ENCODE data around the gene GALNT15.
A peak's percentile ranks its signal among the peaks of the same experiment; 100 is the strongest.

The GALNT15 gene

GRCh38 chr3:16188071-16188470 is 13.6 kb downstream of the GALNT15 start:
- no peaks in the 10 kb centered on the region for H3K36me3 ChIP-seq (ENCODE audit: low read depth)
- H3K4me3 ChIP-seq (ENCODE audit: severe bottlenecking), result no peak overlapping the region
- H3K27ac ChIP-seq (ENCODE audit: poor library complexity, severe bottlenecking), result no peak overlapping the region
- DNase-seq (ENCODE audit: low spot score) (no peak), ATAC-seq (ENCODE audit: low read depth) (no peak)
- TF ChIP-seq CTCF (IDR thresholded peaks at IDR 0.05; ENCODE audit: poor library complexity, severe bottlenecking), result no peak
- H3K4me1 ChIP-seq (ENCODE audit: insufficient read depth, poor library complexity, severe bottlenecking), result no peaks in the 10 kb centered on the region
- H3K27me3 ChIP-seq (ENCODE audit: insufficient read depth, poor library complexity, severe bottlenecking), result no peaks in the 10 kb centered on the region
- H3K9me3 ChIP-seq (ENCODE audit: severe bottlenecking), result no peaks in the 10 kb centered on the region

GRCh38 chr3:16189201-16189600 is 14.7 kb downstream of the GALNT15 start:
- no peak overlapping the region for H3K27ac ChIP-seq (ENCODE audit: poor library complexity, severe bottlenecking)
- H3K4me3 ChIP-seq (ENCODE audit: severe bottlenecking), result no peak overlapping the region
- no peaks in the 10 kb centered on the region for H3K4me1 ChIP-seq (ENCODE audit: insufficient read depth, poor library complexity, severe bottlenecking)
- no peaks in the 10 kb centered on the region for H3K9me3 ChIP-seq (ENCODE audit: severe bottlenecking)
- no peak for TF ChIP-seq CTCF (IDR thresholded peaks at IDR 0.05; ENCODE audit: poor library complexity, severe bottlenecking)
- ATAC-seq (ENCODE audit: low read depth) (peak; percentile 21; the same call in 1 of the 3 replicates), DNase-seq (ENCODE audit: low spot score) (no peak)
- H3K36me3 ChIP-seq (ENCODE audit: low read depth), result no peaks in the 10 kb centered on the region
- H3K27me3 ChIP-seq (ENCODE audit: insufficient read depth, poor library complexity, severe bottlenecking), result no peaks in the 10 kb centered on the region

GRCh38 chr3:16190704-16191103 is 16.2 kb downstream of the GALNT15 start:
- no peaks in the 10 kb centered on the region for H3K4me1 ChIP-seq (ENCODE audit: insufficient read depth, poor library complexity, severe bottlenecking)
- H3K9me3 ChIP-seq (ENCODE audit: severe bottlenecking), result no peaks in the 10 kb centered on the region
- no peak overlapping the region for H3K4me3 ChIP-seq (ENCODE audit: severe bottlenecking)
- H3K36me3 ChIP-seq (ENCODE audit: low read depth), result no peaks in the 10 kb centered on the region
- ATAC-seq (ENCODE audit: low read depth) (no peak), DNase-seq (ENCODE audit: low spot score) (no peak)
- H3K27ac ChIP-seq (ENCODE audit: poor library complexity, severe bottlenecking), result no peak overlapping the region
- H3K27me3 ChIP-seq (ENCODE audit: insufficient read depth, poor library complexity, severe bottlenecking), result no peaks in the 10 kb centered on the region
- no peak for TF ChIP-seq CTCF (IDR thresholded peaks at IDR 0.05; ENCODE audit: poor library complexity, severe bottlenecking)

- Histone ChIP-seq H3K9me3 (ENCODE audit: severe bottlenecking) (no peaks in the 10 kb centered on the region), H3K4me1 (ENCODE audit: insufficient read depth, poor library complexity, severe bottlenecking) (no peaks in the 10 kb centered on the region)
- ATAC-seq (ENCODE audit: low read depth), result no peak
Measured at GRCh38 chr3:16191591-16191990, 17.1 kb downstream of the GALNT15 start.

More at GRCh38 chr3:16191591-16191990, 17.1 kb downstream of the GALNT15 start:
- Histone ChIP-seq H3K4me3 (ENCODE audit: severe bottlenecking) (no peak overlapping the region), H3K36me3 (ENCODE audit: low read depth) (no peaks in the 10 kb centered on the region), H3K27me3 (ENCODE audit: insufficient read depth, poor library complexity, severe bottlenecking) (no peaks in the 10 kb centered on the region), H3K27ac (ENCODE audit: poor library complexity, severe bottlenecking) (no peak overlapping the region)
- no peak for TF ChIP-seq CTCF (IDR thresholded peaks at IDR 0.05; ENCODE audit: poor library complexity, severe bottlenecking)
- no peak for DNase-seq (ENCODE audit: low spot score)

Measured in RWPE2 (cell line).